ENCODE measurements around the gene TMF1. TPM values are rescaled to one million over a fixed set of nuclear protein-coding genes. Genes with fewer than 3 reads are reported as not detected.

The TMF1 gene
- total RNA-seq, 1 donor from 2014 or later = 18.1 TPM

DNA sequence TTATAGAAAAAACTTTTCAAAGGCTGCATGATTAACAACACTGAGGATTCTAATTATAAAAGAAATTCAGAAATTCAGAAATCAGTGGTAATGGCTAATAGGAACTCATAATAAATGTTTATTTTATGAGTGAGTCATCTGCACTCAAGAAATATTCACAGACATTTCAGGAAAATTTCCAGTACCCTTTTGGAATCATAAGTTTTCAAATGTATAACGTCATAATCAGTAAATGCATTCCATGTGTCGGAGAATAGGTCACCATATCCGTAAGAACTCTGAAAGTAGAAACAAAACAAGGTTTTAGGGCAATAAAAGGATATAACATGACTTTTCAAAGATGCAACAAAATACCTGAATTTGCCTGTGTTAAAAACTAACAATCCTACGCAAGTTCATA is 63.4 kb downstream of the TMF1 start:
- Mint-ChIP-seq H3K4me1 (ENCODE audit: unreplicated experiment) (peaks cover 2% of the 10 kb centered on the region), H3K27ac (ENCODE audit: unreplicated experiment) (no peak overlapping the region), H3K27me3 (ENCODE audit: unreplicated experiment) (peaks cover 2% of the 10 kb centered on the region), H3K4me3 (ENCODE audit: unreplicated experiment) (no peak overlapping the region), H3K9me3 (ENCODE audit: unreplicated experiment) (no peaks in the 10 kb centered on the region), H3K36me3 (ENCODE audit: low read depth, unreplicated experiment) (peaks cover 64% of the 10 kb centered on the region)
- TF ChIP-seq, protein P1, sequence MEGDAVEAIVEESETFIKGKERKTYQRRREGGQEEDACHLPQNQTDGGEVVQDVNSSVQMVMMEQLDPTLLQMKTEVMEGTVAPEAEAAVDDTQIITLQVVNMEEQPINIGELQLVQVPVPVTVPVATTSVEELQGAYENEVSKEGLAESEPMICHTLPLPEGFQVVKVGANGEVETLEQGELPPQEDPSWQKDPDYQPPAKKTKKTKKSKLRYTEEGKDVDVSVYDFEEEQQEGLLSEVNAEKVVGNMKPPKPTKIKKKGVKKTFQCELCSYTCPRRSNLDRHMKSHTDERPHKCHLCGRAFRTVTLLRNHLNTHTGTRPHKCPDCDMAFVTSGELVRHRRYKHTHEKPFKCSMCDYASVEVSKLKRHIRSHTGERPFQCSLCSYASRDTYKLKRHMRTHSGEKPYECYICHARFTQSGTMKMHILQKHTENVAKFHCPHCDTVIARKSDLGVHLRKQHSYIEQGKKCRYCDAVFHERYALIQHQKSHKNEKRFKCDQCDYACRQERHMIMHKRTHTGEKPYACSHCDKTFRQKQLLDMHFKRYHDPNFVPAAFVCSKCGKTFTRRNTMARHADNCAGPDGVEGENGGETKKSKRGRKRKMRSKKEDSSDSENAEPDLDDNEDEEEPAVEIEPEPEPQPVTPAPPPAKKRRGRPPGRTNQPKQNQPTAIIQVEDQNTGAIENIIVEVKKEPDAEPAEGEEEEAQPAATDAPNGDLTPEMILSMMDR (IDR thresholded peaks at IDR 0.05; ENCODE audit: unreplicated experiment) = no peak
- no peak for DNase-seq (ENCODE audit: low spot score)

DNA sequence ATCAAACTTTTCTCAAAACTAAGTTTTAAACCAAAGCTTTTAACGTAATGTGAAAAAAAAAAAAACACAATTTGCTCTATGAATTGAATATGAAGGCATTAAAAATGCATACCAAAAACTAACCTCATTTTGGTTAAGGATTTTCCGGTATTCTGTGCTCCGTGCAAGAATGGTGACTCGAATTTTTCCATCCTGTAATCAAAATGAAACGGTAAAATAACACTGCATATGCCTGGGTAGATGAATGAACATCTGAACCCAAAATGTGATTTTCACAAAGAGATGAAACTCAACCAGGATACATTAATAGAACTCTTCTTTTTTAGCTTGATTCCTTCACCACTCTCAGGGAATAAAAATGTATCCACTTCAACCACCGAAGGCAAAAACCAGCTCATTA is 64.8 kb downstream of the TMF1 start:
- DNase-seq (ENCODE audit: low spot score) = no peak
- peaks cover 60% of the 10 kb centered on the region for H3K36me3 Mint-ChIP-seq (ENCODE audit: low read depth, unreplicated experiment)
- no peaks in the 10 kb centered on the region for H3K9me3 Mint-ChIP-seq (ENCODE audit: unreplicated experiment)
- TF ChIP-seq, protein P1 (IDR thresholded peaks at IDR 0.05; ENCODE audit: unreplicated experiment) = no peak
- peaks cover 2% of the 10 kb centered on the region for H3K27me3 Mint-ChIP-seq (ENCODE audit: unreplicated experiment)
- peaks cover 2% of the 10 kb centered on the region for H3K4me1 Mint-ChIP-seq (ENCODE audit: unreplicated experiment)
- H3K27ac Mint-ChIP-seq (ENCODE audit: unreplicated experiment) = no peak overlapping the region
- H3K4me3 Mint-ChIP-seq (ENCODE audit: unreplicated experiment) = no peak overlapping the region

DNA sequence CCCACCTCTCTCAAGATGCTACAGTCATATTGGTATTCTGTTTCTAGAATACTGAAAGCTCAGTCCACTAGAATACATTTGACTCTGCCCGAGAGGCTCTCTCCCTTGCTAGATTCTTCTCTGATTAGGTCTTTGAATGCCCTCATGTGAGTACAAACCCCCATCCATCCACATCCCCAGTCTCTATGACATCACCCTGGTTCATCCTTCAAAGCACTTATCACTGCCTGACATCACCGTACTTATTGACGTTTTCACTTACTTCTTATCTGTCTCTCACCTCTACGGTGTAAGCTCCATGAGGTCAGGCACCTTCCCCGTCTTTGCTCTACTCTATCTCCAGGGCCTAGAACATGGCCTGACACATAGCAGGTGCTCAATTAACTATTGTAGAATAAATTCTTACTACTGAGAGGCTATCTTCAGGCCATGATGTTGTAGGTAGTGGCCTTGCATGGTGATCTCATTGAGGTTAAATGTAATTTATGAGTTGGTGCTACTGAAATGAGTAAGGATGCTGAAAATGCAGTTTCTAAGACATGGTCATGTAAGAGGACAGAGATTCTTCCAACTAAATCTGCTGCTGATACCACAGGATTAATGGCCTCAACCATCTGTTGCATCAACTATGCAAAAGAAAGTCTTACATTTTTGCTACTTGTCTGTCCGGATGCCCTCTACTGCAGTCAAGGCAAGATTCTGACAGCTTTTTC is 65.5 kb downstream of the TMF1 start:
- no peaks in the 10 kb centered on the region for H3K9me3 Mint-ChIP-seq (ENCODE audit: unreplicated experiment)
- peaks cover 54% of the 10 kb centered on the region for H3K36me3 Mint-ChIP-seq (ENCODE audit: low read depth, unreplicated experiment)
- peak overlapping the region; percentile 60 for H3K4me3 Mint-ChIP-seq (ENCODE audit: unreplicated experiment)
- no peak overlapping the region for H3K27ac Mint-ChIP-seq (ENCODE audit: unreplicated experiment)
- no peak for DNase-seq (ENCODE audit: low spot score)
- TF ChIP-seq, protein P1 (IDR thresholded peaks at IDR 0.05; ENCODE audit: unreplicated experiment) = no peak
- H3K4me1 Mint-ChIP-seq (ENCODE audit: unreplicated experiment) = peaks cover 2% of the 10 kb centered on the region
- peaks cover 2% of the 10 kb centered on the region for H3K27me3 Mint-ChIP-seq (ENCODE audit: unreplicated experiment)

DNA sequence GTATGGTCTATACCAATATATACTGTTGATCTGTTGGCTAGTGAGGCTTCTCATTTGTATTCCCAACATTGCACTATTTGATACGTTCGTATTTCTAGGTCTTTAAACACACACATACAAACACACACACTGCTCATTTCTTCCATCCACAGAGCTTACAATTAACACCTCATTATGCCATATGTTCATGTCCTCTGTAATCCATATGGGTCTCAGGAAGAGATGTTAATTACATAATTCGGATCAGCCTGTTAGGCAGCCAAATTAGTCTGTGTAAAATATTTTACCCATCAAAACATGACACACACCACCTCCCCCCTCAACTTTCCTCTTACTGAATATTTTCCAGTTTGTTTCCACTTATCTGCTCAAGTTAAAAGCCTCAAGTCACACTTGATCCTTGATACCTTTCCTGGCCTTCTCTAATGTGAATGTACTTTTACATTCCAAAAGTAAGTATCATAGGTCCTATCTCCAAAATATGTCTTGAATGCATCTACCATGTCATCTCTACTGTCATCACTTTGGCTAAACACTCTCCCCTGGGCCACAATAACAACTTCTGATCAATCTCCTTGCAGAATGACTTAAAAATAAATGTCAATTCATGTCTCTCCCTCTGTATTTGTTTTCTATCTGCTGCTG is 66.9 kb downstream of the TMF1 start:
- H3K36me3 Mint-ChIP-seq (ENCODE audit: low read depth, unreplicated experiment) = peaks cover 51% of the 10 kb centered on the region
- TF ChIP-seq, protein P1 (IDR thresholded peaks at IDR 0.05; ENCODE audit: unreplicated experiment) = no peak
- peaks cover 2% of the 10 kb centered on the region for H3K4me1 Mint-ChIP-seq (ENCODE audit: unreplicated experiment)
- no peak overlapping the region for H3K27ac Mint-ChIP-seq (ENCODE audit: unreplicated experiment)
- peaks cover 2% of the 10 kb centered on the region for H3K27me3 Mint-ChIP-seq (ENCODE audit: unreplicated experiment)
- H3K9me3 Mint-ChIP-seq (ENCODE audit: unreplicated experiment) = no peaks in the 10 kb centered on the region
- H3K4me3 Mint-ChIP-seq (ENCODE audit: unreplicated experiment) = peak overlapping the region; percentile 20
- DNase-seq (ENCODE audit: low spot score) = no peak

DNA sequence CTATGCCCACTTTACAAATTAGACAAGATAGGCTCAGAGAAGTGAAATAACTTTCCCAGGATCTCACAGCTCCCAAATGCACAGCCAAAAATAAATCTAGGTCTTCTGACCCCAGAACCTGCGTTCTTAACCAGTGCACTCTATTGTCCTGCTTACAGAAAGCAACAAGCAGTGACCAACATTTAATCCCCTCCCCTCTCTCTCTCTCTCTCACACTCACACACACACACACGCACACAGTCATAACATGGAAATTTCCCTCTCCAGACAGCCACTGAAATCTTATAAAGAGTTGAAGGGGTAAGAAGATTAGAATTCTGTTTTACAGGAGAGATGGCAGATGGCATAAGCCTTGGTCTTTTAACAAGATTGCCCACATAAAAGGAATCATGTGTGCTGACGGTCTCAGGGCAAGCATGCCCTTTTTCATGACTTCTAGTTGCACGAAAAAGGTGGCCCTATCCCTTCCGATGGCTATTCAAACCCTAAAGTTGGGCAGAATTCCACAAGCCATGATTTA is 68.1 kb downstream of the TMF1 start:
- H3K4me1 Mint-ChIP-seq (ENCODE audit: unreplicated experiment) = peaks cover 2% of the 10 kb centered on the region
- peak overlapping the region; percentile 70 for H3K4me3 Mint-ChIP-seq (ENCODE audit: unreplicated experiment)
- peaks cover 2% of the 10 kb centered on the region for H3K27me3 Mint-ChIP-seq (ENCODE audit: unreplicated experiment)
- TF ChIP-seq, protein P1 (IDR thresholded peaks at IDR 0.05; ENCODE audit: unreplicated experiment) = no peak
- H3K9me3 Mint-ChIP-seq (ENCODE audit: unreplicated experiment) = no peaks in the 10 kb centered on the region
- no peak for DNase-seq (ENCODE audit: low spot score)
- peaks cover 54% of the 10 kb centered on the region for H3K36me3 Mint-ChIP-seq (ENCODE audit: low read depth, unreplicated experiment)
- H3K27ac Mint-ChIP-seq (ENCODE audit: unreplicated experiment) = no peak overlapping the region
